Endothelial cell of hepatic sinusoid (primary cell): ENCODE data around the gene SLC35F4.

ENCODE experiments used
- in situ Hi-C: cut with HindIII; loops from 2 replicates; pipeline ENCODE4 v1.10.0; 2017; ENCODE audit warnings: low sequenced_read_pairs

The SLC35F4 gene

GRCh38 chr14:57848786-57849185 lies 17.1 kb downstream of the SLC35F4 start:
- in situ Hi-C loops = no loop called here

- in situ Hi-C loops = no loop called here
Measured at GRCh38 chr14:57848353-57848752, 17.5 kb downstream of the SLC35F4 start.

- in situ Hi-C loops = no loop called here
Measured at GRCh38 chr14:57847706-57848105, 18.2 kb downstream of the SLC35F4 start.

- in situ Hi-C loops = no loop called here
Measured at GRCh38 chr14:57847096-57847495, 18.8 kb downstream of the SLC35F4 start.

- in situ Hi-C loops = no loop called here
Measured at GRCh38 chr14:57846596-57846995, 19.3 kb downstream of the SLC35F4 start.

GRCh38 chr14:57845802-57846531 lies 19.9 kb downstream of the SLC35F4 start:
- in situ Hi-C loops = no loop called here

GRCh38 chr14:57845316-57845715 lies 20.6 kb downstream of the SLC35F4 start:
- in situ Hi-C loops = no loop called here

GRCh38 chr14:57837267-57837666 lies 28.6 kb downstream of the SLC35F4 start:
- in situ Hi-C loops = no loop called here

GRCh38 chr14:57835766-57836165 lies 30.1 kb downstream of the SLC35F4 start:
- in situ Hi-C loops = no loop called here

GRCh38 chr14:57834961-57835360 lies 30.9 kb downstream of the SLC35F4 start:
- in situ Hi-C loops = no loop called here

GRCh38 chr14:57834001-57834598 lies 31.8 kb downstream of the SLC35F4 start:
- in situ Hi-C loops = no loop called here

- in situ Hi-C loops = no loop called here
Measured at GRCh38 chr14:57833323-57833722, 32.6 kb downstream of the SLC35F4 start.

GRCh38 chr14:57831981-57832380 lies 33.9 kb downstream of the SLC35F4 start:
- in situ Hi-C loops = no loop called here

- in situ Hi-C loops = no loop called here
Measured at GRCh38 chr14:57828713-57829112, 37.2 kb downstream of the SLC35F4 start.

GRCh38 chr14:57823015-57823660 lies 42.8 kb downstream of the SLC35F4 start:
- in situ Hi-C loops = no loop called here

- in situ Hi-C loops = no loop called here
Measured at GRCh38 chr14:57822081-57822480, 43.8 kb downstream of the SLC35F4 start.

- in situ Hi-C loops = no loop called here
Measured at GRCh38 chr14:57820581-57820980, 45.3 kb downstream of the SLC35F4 start.

- in situ Hi-C loops = no loop called here
Measured at GRCh38 chr14:57818511-57818910, 47.4 kb downstream of the SLC35F4 start.

GRCh38 chr14:57816568-57817284 lies 49.2 kb downstream of the SLC35F4 start:
- in situ Hi-C loops = no loop called here

- in situ Hi-C loops = no loop called here
Measured at GRCh38 chr14:57814726-57815125, 51.2 kb downstream of the SLC35F4 start.

- in situ Hi-C loops = no loop called here
Measured at GRCh38 chr14:57812741-57813140, 53.2 kb downstream of the SLC35F4 start.
